Neural cell (in vitro differentiated cells): ENCODE measurements around the gene EXOC4.

Experiments used
- EP300 ChIP-seq: fragments of 450-650 bp; conservative IDR thresholded peaks from 2 replicates; pipeline ENCODE4 v1.6.1; 2014; ENCODE audit warnings: antibody characterized with exemption, mild to moderate bottlenecking, moderate library complexity; ENCODE audit not compliant: poor library complexity, severe bottlenecking
- POLR2AphosphoS5 ChIP-seq: IDR thresholded peaks from 2 replicates; pipeline ENCODE4 v1.6.1; 2012
- TF ChIP-seq, protein P1 (sequence below): fragments of 450-650 bp; IDR thresholded peaks from 2 replicates; pipeline ENCODE4 v1.5.1; 2014; ENCODE audit warnings: antibody characterized with exemption, mild to moderate bottlenecking, moderate library complexity; ENCODE audit not compliant: poor library complexity, severe bottlenecking

DNA sequence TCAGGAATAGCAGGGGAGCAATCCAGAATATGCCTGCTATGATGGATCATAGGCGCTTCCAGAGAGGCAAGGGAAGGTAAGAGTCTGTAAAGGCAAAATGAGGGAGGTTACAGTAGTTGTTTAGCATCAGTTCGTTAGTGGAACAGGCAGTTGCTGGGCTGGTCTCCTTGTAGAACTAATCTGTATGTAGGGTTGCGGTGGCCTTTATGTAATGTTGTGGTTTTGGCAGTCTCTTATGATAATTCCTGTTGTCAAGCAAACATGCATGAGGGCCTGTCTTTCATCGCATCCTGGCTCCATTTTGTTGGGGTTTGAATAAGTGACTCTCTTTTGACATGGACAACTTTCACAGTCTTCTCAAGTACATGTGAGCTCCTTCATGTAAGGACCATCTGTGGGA lies 446.5 kb downstream of the EXOC4 start:
- TF ChIP-seq, protein P1, sequence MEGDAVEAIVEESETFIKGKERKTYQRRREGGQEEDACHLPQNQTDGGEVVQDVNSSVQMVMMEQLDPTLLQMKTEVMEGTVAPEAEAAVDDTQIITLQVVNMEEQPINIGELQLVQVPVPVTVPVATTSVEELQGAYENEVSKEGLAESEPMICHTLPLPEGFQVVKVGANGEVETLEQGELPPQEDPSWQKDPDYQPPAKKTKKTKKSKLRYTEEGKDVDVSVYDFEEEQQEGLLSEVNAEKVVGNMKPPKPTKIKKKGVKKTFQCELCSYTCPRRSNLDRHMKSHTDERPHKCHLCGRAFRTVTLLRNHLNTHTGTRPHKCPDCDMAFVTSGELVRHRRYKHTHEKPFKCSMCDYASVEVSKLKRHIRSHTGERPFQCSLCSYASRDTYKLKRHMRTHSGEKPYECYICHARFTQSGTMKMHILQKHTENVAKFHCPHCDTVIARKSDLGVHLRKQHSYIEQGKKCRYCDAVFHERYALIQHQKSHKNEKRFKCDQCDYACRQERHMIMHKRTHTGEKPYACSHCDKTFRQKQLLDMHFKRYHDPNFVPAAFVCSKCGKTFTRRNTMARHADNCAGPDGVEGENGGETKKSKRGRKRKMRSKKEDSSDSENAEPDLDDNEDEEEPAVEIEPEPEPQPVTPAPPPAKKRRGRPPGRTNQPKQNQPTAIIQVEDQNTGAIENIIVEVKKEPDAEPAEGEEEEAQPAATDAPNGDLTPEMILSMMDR: no peak
- TF ChIP-seq POLR2AphosphoS5: no peak
- TF ChIP-seq EP300: no peak
